Measurements from ENCODE around the gene FMO3. TPM values are rescaled to one million over a fixed set of nuclear protein-coding genes. Genes with fewer than 3 reads are reported as not detected.

FMO3 gene
- total RNA-seq, 1 experiment from 2014 or later, result not detected

DNA sequence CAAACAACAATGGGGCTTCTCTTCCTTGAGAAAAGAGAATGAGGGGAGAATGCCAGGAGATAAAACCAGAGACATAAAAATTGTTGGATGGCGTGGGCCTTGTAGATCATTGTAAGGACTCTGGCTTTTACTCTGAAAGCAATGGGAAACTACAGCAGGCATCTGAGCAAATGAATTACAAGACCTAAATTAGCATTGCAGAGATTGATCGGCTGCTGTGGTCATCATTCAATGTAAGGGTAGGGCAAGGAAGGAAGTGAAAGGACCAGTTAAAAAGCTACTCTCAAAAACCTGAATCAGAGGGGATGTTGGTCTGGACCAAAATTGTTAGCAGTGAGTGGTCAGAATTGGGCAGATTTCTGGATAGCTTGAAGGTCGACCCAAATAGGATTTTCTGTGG is 21.4 kb downstream of the FMO3 start:
- intact Hi-C loops (cut with micrococcal nuclease; ENCODE audit: unreplicated experiment), result no loop called here
- BruUV-seq (replicated peaks), result no TSS peak
- no peak overlapping the region for H3K4me3 ChIP-seq (ENCODE audit: low read depth, low read length, poor library complexity, severe bottlenecking)
- no peaks in the 10 kb centered on the region for H3K36me3 ChIP-seq (ENCODE audit: insufficient read depth, low read length, poor library complexity, severe bottlenecking)
- no peak overlapping the region for H3K27ac ChIP-seq (ENCODE audit: low read depth, low read length, poor library complexity, severe bottlenecking)
- H3K9me3 ChIP-seq (ENCODE audit: low read depth, low read length, poor library complexity, severe bottlenecking), result no peaks in the 10 kb centered on the region
- peaks cover 3% of the 10 kb centered on the region for H3K27me3 ChIP-seq (replicated peaks; ENCODE audit: insufficient read depth, low read depth, low read length, poor library complexity)
- CTCF ChIA-PET, result no interaction called here
- POLR2A ChIA-PET (ENCODE audit: low non-redundant PET), result no interaction called here
- TF ChIP-seq EZH2 (IDR thresholded peaks at IDR 0.05; ENCODE audit: borderline replicate concordance, low read depth, low read length, poor library complexity, severe bottlenecking), result no peak
- TF ChIP-seq, protein P1, sequence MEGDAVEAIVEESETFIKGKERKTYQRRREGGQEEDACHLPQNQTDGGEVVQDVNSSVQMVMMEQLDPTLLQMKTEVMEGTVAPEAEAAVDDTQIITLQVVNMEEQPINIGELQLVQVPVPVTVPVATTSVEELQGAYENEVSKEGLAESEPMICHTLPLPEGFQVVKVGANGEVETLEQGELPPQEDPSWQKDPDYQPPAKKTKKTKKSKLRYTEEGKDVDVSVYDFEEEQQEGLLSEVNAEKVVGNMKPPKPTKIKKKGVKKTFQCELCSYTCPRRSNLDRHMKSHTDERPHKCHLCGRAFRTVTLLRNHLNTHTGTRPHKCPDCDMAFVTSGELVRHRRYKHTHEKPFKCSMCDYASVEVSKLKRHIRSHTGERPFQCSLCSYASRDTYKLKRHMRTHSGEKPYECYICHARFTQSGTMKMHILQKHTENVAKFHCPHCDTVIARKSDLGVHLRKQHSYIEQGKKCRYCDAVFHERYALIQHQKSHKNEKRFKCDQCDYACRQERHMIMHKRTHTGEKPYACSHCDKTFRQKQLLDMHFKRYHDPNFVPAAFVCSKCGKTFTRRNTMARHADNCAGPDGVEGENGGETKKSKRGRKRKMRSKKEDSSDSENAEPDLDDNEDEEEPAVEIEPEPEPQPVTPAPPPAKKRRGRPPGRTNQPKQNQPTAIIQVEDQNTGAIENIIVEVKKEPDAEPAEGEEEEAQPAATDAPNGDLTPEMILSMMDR (conservative IDR thresholded peaks at IDR 0.05; ENCODE audit: low read depth, low read length), result no peak
- DNase-seq (ENCODE audit: low spot score), result no peak
- no peaks in the 10 kb centered on the region for H3K4me1 ChIP-seq (ENCODE audit: insufficient read depth, low read length, poor library complexity, severe bottlenecking)

DNA sequence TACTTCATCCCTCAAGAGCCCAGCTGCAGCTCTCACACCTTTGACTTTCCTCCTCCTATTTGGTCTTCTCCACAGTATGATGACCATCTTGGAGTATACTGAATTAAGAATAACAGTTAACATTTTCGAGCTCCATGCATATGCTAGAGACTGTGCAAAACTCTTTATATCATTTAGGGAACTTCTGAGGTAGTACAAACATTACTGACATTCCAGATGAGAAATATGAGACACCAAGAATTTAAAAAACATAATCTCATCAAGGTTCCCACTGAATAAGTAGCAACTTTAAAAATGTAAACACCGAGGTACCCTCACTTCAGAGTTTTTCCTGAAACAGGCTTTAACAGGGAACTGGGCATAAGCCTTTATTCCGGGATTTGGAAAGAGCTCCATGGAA is 22.7 kb downstream of the FMO3 start:
- Histone ChIP-seq H3K4me3 (ENCODE audit: low read depth, low read length, poor library complexity, severe bottlenecking) (no peak overlapping the region), H3K27me3 (replicated peaks; ENCODE audit: insufficient read depth, low read depth, low read length, poor library complexity) (peaks cover 3% of the 10 kb centered on the region), H3K4me1 (ENCODE audit: insufficient read depth, low read length, poor library complexity, severe bottlenecking) (no peaks in the 10 kb centered on the region), H3K27ac (ENCODE audit: low read depth, low read length, poor library complexity, severe bottlenecking) (no peak overlapping the region), H3K36me3 (ENCODE audit: insufficient read depth, low read length, poor library complexity, severe bottlenecking) (no peaks in the 10 kb centered on the region), H3K9me3 (ENCODE audit: low read depth, low read length, poor library complexity, severe bottlenecking) (no peaks in the 10 kb centered on the region)
- intact Hi-C loops (cut with micrococcal nuclease; ENCODE audit: unreplicated experiment), result no loop called here
- ChIA-PET POLR2A (ENCODE audit: low non-redundant PET) (no interaction called here), CTCF (interaction anchor here (0.5 kb wide), 1 partner anchor 79 kb away, joined by 6 read pairs; no protein-coding TSS in a partner anchor)
- BruUV-seq (replicated peaks), result no TSS peak
- TF ChIP-seq, protein P1 (conservative IDR thresholded peaks at IDR 0.05; ENCODE audit: low read depth, low read length), result no peak
- no peak for TF ChIP-seq EZH2 (IDR thresholded peaks at IDR 0.05; ENCODE audit: borderline replicate concordance, low read depth, low read length, poor library complexity, severe bottlenecking)
- no peak for DNase-seq (ENCODE audit: low spot score)

DNA sequence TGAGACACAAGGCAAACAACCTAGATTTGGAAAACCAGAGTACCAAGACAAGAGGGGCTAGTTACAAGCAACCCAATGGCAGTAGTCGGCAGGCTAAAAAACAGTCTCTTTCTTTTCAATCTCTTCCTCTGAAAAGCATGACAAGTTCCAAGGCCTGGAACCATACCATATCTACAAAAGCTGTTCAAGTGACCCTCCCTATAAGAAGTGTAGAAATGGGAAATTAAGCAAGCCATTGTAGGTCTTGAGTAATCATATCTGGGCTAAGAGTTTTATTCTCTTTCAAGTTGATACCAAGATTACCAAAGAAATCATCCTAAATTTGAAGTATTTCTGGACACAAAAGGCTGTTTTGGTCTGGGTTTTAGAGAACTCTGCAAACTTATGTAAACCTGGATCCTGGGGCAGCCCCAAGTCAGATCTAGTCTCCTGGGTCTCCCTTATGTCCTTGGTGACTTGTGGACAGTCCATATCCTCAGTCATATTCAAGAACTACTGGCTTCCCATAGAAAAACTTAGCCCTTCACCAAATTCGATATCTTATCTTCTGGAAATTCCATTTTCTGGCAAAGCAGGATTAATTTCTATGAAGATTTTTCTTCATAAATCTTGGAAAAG is 24.7 kb downstream of the FMO3 start:
- POLR2A ChIA-PET (ENCODE audit: low non-redundant PET), result no interaction called here
- intact Hi-C loops (cut with micrococcal nuclease; ENCODE audit: unreplicated experiment), result no loop called here
- H3K9me3 ChIP-seq (ENCODE audit: low read depth, low read length, poor library complexity, severe bottlenecking), result no peaks in the 10 kb centered on the region
- peaks cover 3% of the 10 kb centered on the region for H3K27me3 ChIP-seq (replicated peaks; ENCODE audit: insufficient read depth, low read depth, low read length, poor library complexity)
- H3K36me3 ChIP-seq (ENCODE audit: insufficient read depth, low read length, poor library complexity, severe bottlenecking), result no peaks in the 10 kb centered on the region
- DNase-seq (ENCODE audit: low spot score), result no peak
- no peak overlapping the region for H3K27ac ChIP-seq (ENCODE audit: low read depth, low read length, poor library complexity, severe bottlenecking)
- TF ChIP-seq, protein P1 (conservative IDR thresholded peaks at IDR 0.05; ENCODE audit: low read depth, low read length), result no peak
- TF ChIP-seq EZH2 (IDR thresholded peaks at IDR 0.05; ENCODE audit: borderline replicate concordance, low read depth, low read length, poor library complexity, severe bottlenecking), result no peak
- H3K4me3 ChIP-seq (ENCODE audit: low read depth, low read length, poor library complexity, severe bottlenecking), result no peak overlapping the region
- CTCF ChIA-PET, result no interaction called here
- BruUV-seq (replicated peaks), result no TSS peak
- no peaks in the 10 kb centered on the region for H3K4me1 ChIP-seq (ENCODE audit: insufficient read depth, low read length, poor library complexity, severe bottlenecking)

All from A673 (cell line).